ENCODE data around the gene SIRT3.

SIRT3 gene

GRCh38 chr11:232783-233565 lies 3.2 kb downstream of the SIRT3 start:
- H3K4me1 ChIP-seq (ENCODE audit: control insufficient read depth, insufficient read depth, low read length), result no peaks in the 10 kb centered on the region
- no peak overlapping the region for H3K4me3 ChIP-seq (ENCODE audit: low read depth, low read length)
- ChIA-PET CTCF (interaction anchor here (1.7 kb wide), 1 partner anchor 17 kb away, joined by 5 read pairs; no protein-coding TSS in a partner anchor), POLR2A (interaction anchor here (0.6 kb wide), 1 partner anchor 14 kb away, joined by 4 read pairs; no protein-coding TSS in a partner anchor)
- no peak overlapping the region for H3K27ac ChIP-seq (ENCODE audit: extremely low read depth, low read depth, low read length)
- TF ChIP-seq SCRT1 (tag by site-specific recombination; IDR thresholded peaks at IDR 0.05; ENCODE audit: borderline replicate concordance), result no peak
- no peak for TF ChIP-seq ZNF157 (tag by site-specific recombination; IDR thresholded peaks at IDR 0.05)
- no peak for TF ChIP-seq ZNF112 (tag by site-specific recombination; IDR thresholded peaks at IDR 0.05)
- TF ChIP-seq ZNF10 (tag by site-specific recombination; IDR thresholded peaks at IDR 0.05), result no peak
- TF ChIP-seq ZNF513 (tag by site-specific recombination; IDR thresholded peaks at IDR 0.05), result no peak
- no peak for TF ChIP-seq MZF1 (tag by site-specific recombination; IDR thresholded peaks at IDR 0.05; ENCODE audit: borderline replicate concordance)
- TF ChIP-seq ZNF544 (tag by site-specific recombination; IDR thresholded peaks at IDR 0.05), result no peak
- no peak for TF ChIP-seq ZFP3 (tag by site-specific recombination; IDR thresholded peaks at IDR 0.05; ENCODE audit: low read depth)
- TF ChIP-seq KLF7 (tag by site-specific recombination; IDR thresholded peaks at IDR 0.05; ENCODE audit: borderline replicate concordance), result no peak
- no peak for TF ChIP-seq ZNF624 (tag by site-specific recombination; IDR thresholded peaks at IDR 0.05)
- no peak for TF ChIP-seq BCL11B (tag by site-specific recombination; IDR thresholded peaks at IDR 0.05; ENCODE audit: low read depth)
- TF ChIP-seq HOXC10 (CRISPR knock-in tag; IDR thresholded peaks at IDR 0.05), result no peak
- TF ChIP-seq, protein P1, sequence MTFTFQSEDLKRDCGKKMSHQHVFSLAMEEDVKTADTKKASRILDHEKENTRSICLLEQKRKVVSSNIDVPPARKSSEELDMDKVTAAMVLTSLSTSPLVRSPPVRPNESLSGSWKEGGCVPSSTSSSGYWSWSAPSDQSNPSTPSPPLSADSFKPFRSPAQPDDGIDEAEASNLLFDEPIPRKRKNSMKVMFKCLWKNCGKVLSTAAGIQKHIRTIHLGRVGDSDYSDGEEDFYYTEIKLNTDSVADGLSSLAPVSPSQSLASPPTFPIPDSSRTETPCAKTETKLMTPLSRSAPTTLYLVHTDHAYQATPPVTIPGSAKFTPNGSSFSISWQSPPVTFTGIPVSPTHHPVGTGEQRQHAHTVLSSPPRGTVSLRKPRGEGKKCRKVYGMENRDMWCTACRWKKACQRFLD (tag by site-specific recombination; IDR thresholded peaks at IDR 0.05), result no peak
- no peak for TF ChIP-seq SP2 (tag by site-specific recombination; IDR thresholded peaks at IDR 0.05)
- TF ChIP-seq ZNF670 (tag by site-specific recombination; IDR thresholded peaks at IDR 0.05; ENCODE audit: low read depth), result no peak
- TF ChIP-seq ZBTB26 (tag by site-specific recombination; optimal IDR thresholded peaks at IDR 0.05), result no peak
- no peak for TF ChIP-seq KLF8 (tag by site-specific recombination; IDR thresholded peaks at IDR 0.05)
- no peak for TF ChIP-seq ZNF621 (tag by site-specific recombination; IDR thresholded peaks at IDR 0.05)
- TF ChIP-seq, protein P2, sequence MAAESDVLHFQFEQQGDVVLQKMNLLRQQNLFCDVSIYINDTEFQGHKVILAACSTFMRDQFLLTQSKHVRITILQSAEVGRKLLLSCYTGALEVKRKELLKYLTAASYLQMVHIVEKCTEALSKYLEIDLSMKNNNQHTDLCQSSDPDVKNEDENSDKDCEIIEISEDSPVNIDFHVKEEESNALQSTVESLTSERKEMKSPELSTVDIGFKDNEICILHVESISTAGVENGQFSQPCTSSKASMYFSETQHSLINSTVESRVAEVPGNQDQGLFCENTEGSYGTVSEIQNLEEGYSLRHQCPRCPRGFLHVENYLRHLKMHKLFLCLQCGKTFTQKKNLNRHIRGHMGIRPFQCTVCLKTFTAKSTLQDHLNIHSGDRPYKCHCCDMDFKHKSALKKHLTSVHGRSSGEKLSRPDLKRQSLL (tag by site-specific recombination; IDR thresholded peaks at IDR 0.05), result no peak
- TF ChIP-seq ZNF132 (tag by site-specific recombination; IDR thresholded peaks at IDR 0.05; ENCODE audit: borderline replicate concordance), result no peak
- H3K9me3 ChIP-seq (ENCODE audit: control insufficient read depth, insufficient read depth, low read depth, low read length), result no peaks in the 10 kb centered on the region
- peaks cover 0 to 17% of the 10 kb centered on the region in 2 experiments; a peak in 2 of 3 replicates for H3K36me3 ChIP-seq (ENCODE audit: control insufficient read depth in 2 of 2, insufficient read depth in 1 of 2, low read length in 2 of 2)

DNA sequence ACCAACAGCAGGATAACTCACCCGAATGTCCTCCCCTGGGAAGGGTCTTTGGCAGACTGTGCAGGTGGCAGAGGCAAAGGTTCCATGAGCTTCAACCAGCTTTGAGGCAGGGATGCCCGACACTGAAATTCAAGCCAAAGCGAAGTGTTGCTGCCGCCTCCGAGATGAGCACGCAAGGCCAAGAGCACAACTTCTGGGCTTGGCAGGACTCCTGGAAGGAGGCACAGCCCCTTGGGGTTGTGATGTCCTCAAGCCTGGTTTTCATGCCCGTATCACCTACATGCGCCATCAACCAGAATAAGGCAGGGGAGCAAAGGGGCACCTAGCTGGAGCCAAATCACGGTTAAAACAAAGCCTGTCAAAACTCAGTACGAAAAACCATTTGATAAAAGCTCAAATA lies 5.7 kb downstream of the SIRT3 start:
- Histone ChIP-seq H3K4me3 (ENCODE audit: low read depth, low read length) (no peak overlapping the region), H3K4me1 (ENCODE audit: control insufficient read depth, insufficient read depth, low read length) (no peaks in the 10 kb centered on the region), H3K9me3 (ENCODE audit: control insufficient read depth, insufficient read depth, low read depth, low read length) (no peaks in the 10 kb centered on the region), H3K27ac (ENCODE audit: extremely low read depth, low read depth, low read length) (no peak overlapping the region), H3K36me3 (ENCODE audit: control insufficient read depth in 2 of 2, insufficient read depth in 1 of 2, low read length in 2 of 2) (peaks cover 0 to 17% of the 10 kb centered on the region in 2 experiments; a peak in 2 of 3 replicates)
- CTCF ChIA-PET, result interaction anchor here (0.7 to 1.5 kb wide), 2 partner anchors 20 to 125 kb away, joined by 3 to 4 read pairs; no protein-coding TSS in a partner anchor
- TF ChIP-seq PATZ1 (tag by site-specific recombination; IDR thresholded peaks at IDR 0.05) (no peak), ZNF792 (tag by site-specific recombination; IDR thresholded peaks at IDR 0.05) (no peak)
- POLR2A ChIA-PET, result interaction anchor here (1.6 kb wide), 1 partner anchor 23 kb away, joined by 11 read pairs; the partner anchor contains the start of genes BET1L and RIC8A
